BJ (cell line): ENCODE results near the gene DTNB. TPM values are rescaled to one million over a fixed set of nuclear protein-coding genes. Genes with fewer than 3 reads are reported as not detected.

ENCODE experiments used
- CTCF ChIA-PET: fragments of 350-600 bp; formaldehyde crosslinking; extraction: SDS; loops from one replicate; lab custom pipeline; 2021; ENCODE audit warnings: antibody characterized with exemption, inconsistent platforms; lab: Yijun Ruan, JAX
- POLR2A ChIA-PET: fragments of 300-600 bp; sonication (Branson Sonifier 250); formaldehyde crosslinking; extraction: SDS; loops from one replicate; lab custom pipeline; 2021; ENCODE audit warnings: antibody characterized with exemption; lab: Charles Lee
- DNase-seq: peaks from one replicate; pipeline ENCODE4 v3.0.0-alpha.2; 2011; ENCODE audit warnings: low read depth
- H3K27me3 ChIP-seq: 2 replicates; pipeline ENCODE4 v1.6.0; 2011; ENCODE audit warnings: low read length; ENCODE audit not compliant: control insufficient read depth, insufficient read depth
- H3K36me3 ChIP-seq: 2 replicates; pipeline ENCODE4 v1.5.1; 2011; ENCODE audit warnings: low read length; ENCODE audit not compliant: control insufficient read depth, insufficient read depth
- H3K4me3 ChIP-seq: 2 replicates; pipeline ENCODE4 v1.5.1; 2011; ENCODE audit warnings: low read depth, mild to moderate bottlenecking, control low read depth, low read length
- polyA plus RNA-seq: library from polyadenylated mRNA; depleted of rRNA; stranded (reverse); fragments of >200 nt; gene quantifications from 2 replicates; pipeline ENCODE4 v1.2.3, GENCODE V29; 2011
- TF ChIP-seq, protein P1 (sequence below): IDR thresholded peaks from 2 replicates; pipeline ENCODE4 v1.5.1; 2011; ENCODE audit warnings: low read depth, mild to moderate bottlenecking, control low read depth, inconsistent platforms, low read length, moderate library complexity; ENCODE audit not compliant: insufficient read depth

DTNB gene
- polyA plus RNA-seq, 1 experiment: 7.7 TPM

DNA sequence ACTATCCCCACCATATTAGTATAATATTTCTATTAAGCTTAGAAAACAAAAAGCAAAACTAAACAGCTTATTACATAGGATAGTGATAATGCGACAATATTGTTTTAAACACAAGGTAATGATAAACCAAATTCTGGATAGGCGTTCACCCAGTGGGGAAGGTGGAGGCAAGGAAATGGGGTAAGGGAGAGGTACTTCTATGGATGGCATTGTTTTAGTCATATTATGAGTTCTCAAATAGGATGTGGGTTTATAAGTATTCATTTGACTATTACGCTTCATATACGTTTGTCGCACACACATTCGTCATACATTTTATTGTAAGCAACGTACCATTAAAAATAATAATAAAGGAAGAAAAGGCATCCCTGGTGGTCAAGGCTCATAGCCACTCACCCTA, 242.8 kb downstream of the DTNB start:
- ChIA-PET CTCF (no interaction called here), POLR2A (no interaction called here)
- no peaks in the 10 kb centered on the region for H3K36me3 ChIP-seq
- TF ChIP-seq, protein P1, sequence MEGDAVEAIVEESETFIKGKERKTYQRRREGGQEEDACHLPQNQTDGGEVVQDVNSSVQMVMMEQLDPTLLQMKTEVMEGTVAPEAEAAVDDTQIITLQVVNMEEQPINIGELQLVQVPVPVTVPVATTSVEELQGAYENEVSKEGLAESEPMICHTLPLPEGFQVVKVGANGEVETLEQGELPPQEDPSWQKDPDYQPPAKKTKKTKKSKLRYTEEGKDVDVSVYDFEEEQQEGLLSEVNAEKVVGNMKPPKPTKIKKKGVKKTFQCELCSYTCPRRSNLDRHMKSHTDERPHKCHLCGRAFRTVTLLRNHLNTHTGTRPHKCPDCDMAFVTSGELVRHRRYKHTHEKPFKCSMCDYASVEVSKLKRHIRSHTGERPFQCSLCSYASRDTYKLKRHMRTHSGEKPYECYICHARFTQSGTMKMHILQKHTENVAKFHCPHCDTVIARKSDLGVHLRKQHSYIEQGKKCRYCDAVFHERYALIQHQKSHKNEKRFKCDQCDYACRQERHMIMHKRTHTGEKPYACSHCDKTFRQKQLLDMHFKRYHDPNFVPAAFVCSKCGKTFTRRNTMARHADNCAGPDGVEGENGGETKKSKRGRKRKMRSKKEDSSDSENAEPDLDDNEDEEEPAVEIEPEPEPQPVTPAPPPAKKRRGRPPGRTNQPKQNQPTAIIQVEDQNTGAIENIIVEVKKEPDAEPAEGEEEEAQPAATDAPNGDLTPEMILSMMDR: no peak
- no peak for DNase-seq
- no peaks in the 10 kb centered on the region for H3K27me3 ChIP-seq
- no peak overlapping the region for H3K4me3 ChIP-seq

GRCh38 chr2:25426326-25426725, 247.1 kb downstream of the DTNB start:
- Histone ChIP-seq H3K36me3 (no peaks in the 10 kb centered on the region), H3K27me3 (no peaks in the 10 kb centered on the region), H3K4me3 (no peak overlapping the region)
- TF ChIP-seq, protein P1: no peak
- POLR2A ChIA-PET: no interaction called here
- DNase-seq: no peak
- CTCF ChIA-PET: no interaction called here

DNA sequence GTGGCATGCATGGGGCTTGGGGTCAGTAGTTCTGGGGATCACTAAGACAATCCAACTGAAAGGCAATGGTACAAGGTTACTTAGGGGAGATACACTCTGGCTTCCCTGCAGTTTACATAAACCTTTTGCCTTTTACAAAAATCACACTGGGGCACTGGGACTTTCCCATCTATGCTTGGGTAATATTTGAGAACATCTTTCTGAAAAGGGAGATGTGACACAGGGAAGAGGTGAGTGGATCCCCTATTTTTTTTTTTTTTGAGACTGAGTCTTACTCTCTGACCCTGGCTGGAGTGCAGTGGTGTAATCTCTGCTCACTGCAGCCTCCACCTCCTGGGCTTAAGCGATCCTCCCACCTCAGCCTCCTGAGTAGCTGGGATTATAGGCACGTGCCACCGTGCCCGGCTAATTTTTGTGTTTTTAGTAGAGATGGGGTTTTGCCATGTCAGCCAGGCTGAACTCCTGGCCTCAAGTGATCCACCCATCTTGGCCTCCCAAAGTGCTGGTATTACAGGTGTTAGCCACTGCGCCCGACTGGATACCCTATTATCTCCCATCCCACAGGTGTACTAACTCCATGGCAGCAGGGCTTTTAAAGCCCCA, 248.8 kb downstream of the DTNB start:
- CTCF ChIA-PET: no interaction called here
- POLR2A ChIA-PET: no interaction called here

DNA sequence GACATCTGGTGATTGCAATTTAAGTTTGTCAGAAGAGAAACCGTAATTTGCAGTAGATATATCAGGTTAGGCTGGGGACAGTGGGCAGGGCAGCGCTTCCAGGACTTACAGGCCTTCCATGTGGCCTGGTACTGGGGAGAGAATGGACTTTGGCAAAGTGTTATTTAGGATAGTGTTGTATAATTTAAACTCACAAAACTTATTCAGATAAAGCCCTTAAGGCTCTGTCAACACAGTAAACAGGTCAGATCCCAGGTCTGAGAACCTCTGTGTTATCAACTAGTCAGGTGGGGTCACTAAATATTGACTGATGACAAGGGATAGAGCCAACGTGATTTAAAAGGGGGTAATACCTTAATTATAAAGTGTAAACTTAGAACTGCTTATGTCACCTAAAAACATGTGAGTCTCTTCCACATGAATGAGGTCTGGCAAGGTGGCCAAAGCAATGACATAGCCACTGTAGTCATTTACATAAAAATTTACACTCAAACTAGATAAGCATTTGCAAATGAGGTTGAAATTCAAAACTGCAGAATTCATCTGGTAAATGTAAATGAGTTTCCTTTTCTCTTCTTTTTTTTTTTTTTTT, 251.5 kb downstream of the DTNB start:
- DNase-seq: no peak
- CTCF ChIA-PET: no interaction called here
- TF ChIP-seq, protein P1: no peak
- Histone ChIP-seq H3K4me3 (no peak overlapping the region), H3K27me3 (no peaks in the 10 kb centered on the region), H3K36me3 (no peaks in the 10 kb centered on the region)
- POLR2A ChIA-PET: no interaction called here

More for the DNA sequence above, 248.8 kb downstream of the DTNB start:
- no peak for DNase-seq
- Histone ChIP-seq H3K36me3 (no peaks in the 10 kb centered on the region), H3K27me3 (no peaks in the 10 kb centered on the region), H3K4me3 (no peak overlapping the region)
- TF ChIP-seq, protein P1: no peak

GRCh38 chr2:25421289-25421688, 252.1 kb downstream of the DTNB start:
- CTCF ChIA-PET: no interaction called here
- H3K27me3 ChIP-seq: no peaks in the 10 kb centered on the region
- TF ChIP-seq, protein P1: no peak
- no peak for DNase-seq
- POLR2A ChIA-PET: no interaction called here
- no peak overlapping the region for H3K4me3 ChIP-seq
- no peaks in the 10 kb centered on the region for H3K36me3 ChIP-seq
